Activated CD8-positive, alpha-beta memory T cell treated with anti-CD3 and anti-CD28 coated beads, Interleukin-2, amount 50 U/mL, for 1 hour (primary cell): ENCODE results near the gene SETBP1.
"Not testable (repeated sequence)": the region's sequence is repeated elsewhere in the genome, so short reads cannot be mapped to it uniquely, and the experiment has no call there.

Experiments
- DNase-seq: peaks from one replicate; pipeline ENCODE4 v3.0.0-alpha.2; 2020; ENCODE audit errors: extremely low read depth

SETBP1 gene

DNA sequence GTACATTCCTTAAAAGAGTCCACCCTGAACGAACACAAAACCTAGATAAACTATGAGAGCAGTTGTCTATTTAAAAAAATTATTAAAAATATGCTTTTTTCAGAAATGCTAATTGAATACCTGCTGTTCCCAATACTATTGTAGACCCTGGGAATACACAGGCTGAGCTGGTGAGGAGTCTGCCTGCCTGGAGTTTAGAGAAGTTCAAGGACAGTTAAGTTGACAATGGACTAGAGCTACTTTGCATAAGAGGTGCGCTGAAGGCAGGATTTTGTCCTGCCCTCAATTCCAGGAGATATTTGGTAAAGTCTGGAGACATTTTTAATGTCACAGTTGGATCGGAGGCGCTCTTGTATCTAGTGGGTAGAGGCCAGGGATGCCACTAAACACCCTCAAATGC, 110.2 kb downstream of the SETBP1 start:
- DNase-seq = no peak

DNA sequence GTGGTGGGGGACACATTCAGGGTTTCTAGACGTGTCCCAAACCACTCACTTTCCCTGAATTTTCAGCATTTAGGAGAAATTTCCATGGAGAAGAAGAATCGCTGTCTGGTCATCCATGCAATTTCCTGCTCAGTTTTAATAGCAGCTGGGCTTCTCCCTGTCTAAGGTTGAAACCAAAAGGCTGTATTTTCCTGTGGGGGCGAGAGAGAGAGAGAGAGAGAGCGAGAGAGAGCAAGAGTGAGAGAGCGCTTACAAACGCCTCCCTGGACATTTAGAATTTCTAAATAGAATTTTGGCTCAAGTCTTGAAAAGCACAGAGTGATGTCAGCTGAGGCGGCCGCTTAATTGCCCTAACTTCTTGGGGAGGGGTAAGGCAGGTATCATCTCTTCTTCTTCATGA, 110.8 kb downstream of the SETBP1 start:
- no peak for DNase-seq

DNA sequence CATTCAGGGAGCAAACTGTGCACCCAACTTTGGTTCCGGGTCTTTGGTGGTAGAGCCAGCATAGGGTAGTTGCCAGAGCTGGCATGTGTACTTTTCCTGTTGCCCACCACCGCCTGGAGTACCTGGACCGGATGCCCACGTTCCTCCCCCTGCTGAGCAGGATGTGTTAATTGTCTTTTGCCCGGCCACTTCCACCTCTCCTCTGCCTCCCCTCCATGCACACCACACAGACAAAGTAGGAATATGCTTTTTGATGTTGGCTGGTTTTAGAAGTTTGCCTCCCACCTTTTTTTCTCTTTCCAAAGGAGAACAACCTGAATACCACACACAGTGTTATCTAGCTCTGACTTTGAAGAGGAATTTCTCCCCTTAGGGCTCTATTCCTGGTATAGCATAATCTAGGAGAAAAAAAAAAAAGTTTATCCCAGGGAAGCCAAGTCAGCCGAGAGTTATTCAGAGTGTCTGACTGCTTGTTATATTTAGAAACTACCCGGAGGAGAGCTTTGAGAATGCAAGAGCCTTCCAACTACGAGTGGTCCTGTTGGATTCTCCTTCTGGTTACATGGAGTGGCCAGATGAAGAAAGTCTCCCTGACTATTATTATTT, 111.9 kb downstream of the SETBP1 start:
- DNase-seq = no peak

GRCh38 chr18:44793194-44793593, 112.5 kb downstream of the SETBP1 start:
- no peak for DNase-seq

GRCh38 chr18:44793685-44794084, 113.0 kb downstream of the SETBP1 start:
- DNase-seq = no peak

DNA sequence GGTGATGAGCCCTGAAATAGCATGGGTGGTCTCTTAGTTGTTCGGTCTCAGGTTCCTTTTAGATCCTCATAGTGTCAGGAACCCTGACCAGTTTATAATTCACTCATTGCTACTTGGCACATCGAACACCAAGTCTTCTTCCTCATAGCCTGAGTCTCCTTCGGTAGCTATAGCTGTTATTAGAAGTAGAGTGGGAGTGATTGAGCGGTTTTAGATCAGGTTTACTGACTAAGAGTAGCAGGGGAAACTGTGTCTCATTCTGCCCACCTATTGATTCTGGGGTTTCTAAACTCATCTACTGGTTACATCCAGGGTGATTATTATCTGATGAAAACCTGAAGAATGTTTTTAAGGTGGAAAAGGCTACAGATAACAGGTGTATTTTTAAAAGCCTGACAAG, 114.6 kb downstream of the SETBP1 start:
- no peak for DNase-seq

DNA sequence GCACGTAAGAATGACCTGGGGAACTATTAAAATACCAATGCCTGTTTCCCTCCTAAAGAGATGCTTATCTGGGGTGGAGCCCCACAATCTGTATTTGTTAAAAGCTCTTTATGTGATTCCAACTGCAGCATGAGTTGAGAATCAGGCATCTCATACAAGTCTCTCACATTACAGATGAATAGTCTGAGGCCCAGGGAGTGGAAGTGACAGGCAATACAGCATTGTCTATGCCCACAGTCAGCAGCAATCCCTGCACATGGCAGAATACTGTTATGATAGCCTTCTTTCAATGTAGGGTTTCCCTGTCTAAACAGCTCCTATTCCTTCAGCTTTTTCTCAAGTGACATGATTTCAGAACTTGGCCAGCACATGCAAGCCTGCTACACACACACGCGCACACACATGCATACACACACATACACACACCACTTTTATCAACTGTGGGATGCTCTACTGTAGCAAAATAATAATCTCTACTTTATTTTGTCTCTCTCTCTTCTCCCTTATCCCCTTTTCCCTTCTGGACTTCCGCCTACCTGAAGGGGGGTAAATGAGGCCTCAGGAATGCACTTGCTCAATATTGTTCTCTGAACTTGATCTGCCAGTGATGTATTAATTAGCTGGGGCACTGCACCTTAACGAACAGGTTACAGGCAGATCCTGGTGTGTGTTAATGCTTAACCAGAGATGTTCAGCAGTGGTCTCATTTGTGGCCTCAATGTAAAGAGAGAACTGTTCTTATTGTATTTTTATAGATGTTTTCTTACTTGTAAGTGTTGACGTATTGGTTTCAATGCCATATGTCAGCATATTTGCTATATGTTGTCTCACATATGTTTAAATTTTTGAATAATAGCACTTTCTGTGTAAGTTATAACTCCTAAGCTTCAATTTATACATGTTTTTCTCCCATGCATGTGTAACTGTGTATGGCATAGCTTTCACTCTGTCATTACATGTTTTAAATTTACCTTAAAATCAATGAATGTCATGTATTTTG, 116.0 kb downstream of the SETBP1 start:
- no peak for DNase-seq

- no peak for DNase-seq
Measured at GRCh38 chr18:44798433-44799048, 117.9 kb downstream of the SETBP1 start.

- DNase-seq = no peak
Measured at GRCh38 chr18:44799382-44799906, 118.8 kb downstream of the SETBP1 start.

GRCh38 chr18:44799907-44800421, 119.3 kb downstream of the SETBP1 start:
- DNase-seq = no peak

DNA sequence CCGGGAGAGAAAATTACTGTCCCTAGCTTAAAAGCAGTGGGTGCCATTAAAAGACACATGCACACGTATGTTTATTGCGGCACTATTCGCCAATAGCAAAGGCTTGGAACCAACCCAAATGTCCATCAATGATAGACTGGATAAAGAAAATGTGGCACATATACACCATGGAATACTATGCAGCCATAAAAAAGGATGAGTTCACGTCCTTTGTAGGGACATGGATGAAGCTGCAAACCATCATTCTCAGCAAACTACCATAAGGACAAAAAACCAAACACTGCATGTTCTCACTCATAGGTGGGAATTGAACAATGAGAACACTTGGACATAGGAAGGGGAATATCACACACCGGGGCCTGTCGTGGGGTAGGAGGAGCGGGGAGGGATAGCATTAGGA, 120.1 kb downstream of the SETBP1 start:
- not testable (repeated sequence) for DNase-seq

DNA sequence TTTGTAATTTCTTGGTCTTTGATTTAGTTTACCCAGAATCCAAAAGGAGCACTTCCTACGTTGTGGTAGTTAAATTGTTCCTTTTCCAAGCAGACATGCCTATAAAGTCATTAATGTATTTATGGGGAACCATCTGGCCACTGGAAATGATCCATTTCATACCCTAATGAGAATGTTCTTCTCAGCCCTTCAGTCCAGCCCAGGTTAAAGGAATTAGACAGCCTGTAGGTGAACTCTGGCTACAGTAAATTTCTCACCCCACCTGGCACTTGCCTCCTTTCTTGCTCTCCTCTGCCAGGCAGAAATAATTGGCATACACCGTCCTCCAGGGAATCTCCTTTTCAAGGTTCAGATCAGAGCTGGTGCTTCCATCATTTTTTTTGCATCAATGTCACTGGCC, 121.1 kb downstream of the SETBP1 start:
- no peak for DNase-seq

GRCh38 chr18:44802508-44802907, 121.8 kb downstream of the SETBP1 start:
- DNase-seq = no peak

- no peak for DNase-seq
Measured at GRCh38 chr18:44803019-44803650, 122.4 kb downstream of the SETBP1 start.

DNA sequence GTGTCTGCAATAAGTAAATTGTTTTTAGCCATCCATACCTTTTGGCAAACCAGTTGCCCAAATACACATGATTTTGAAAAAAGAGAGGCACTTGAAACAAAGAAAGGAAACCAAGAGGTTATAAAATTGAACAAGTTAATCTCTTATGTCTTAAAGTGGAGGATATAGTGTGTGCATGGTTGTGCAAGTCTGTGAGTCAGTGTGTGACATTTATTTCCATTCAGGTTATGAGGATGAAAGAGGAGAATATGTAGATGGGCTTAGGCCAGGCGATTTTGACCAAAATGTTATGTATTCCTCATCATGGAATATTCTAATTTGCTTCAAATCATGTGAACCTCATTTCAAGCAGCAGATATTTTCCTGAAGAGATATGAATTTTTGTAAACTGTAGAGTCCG, 123.3 kb downstream of the SETBP1 start:
- no peak for DNase-seq

GRCh38 chr18:44805176-44805575, 124.5 kb downstream of the SETBP1 start:
- DNase-seq = no peak

GRCh38 chr18:44805643-44806042, 125.0 kb downstream of the SETBP1 start:
- DNase-seq = no peak

DNA sequence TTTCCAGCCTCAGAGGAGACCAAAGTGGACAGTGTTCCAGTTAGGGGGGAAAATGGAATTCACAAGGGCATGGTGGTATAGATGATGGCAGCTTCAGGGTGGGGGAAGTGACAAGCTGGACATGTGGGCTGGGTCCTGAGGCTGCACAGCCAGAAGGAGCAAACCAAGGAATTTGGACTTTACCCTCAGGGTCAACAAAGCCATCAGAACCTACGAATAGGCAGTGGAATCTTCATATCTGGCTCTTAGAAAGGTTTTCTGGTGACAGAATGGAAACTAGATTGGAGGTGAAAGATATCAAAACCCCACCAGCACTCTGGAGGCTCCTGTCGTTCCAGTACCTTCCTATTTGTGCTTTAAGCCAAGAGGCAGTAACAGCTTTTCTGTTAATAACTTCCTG, 127.1 kb downstream of the SETBP1 start:
- no peak for DNase-seq

DNA sequence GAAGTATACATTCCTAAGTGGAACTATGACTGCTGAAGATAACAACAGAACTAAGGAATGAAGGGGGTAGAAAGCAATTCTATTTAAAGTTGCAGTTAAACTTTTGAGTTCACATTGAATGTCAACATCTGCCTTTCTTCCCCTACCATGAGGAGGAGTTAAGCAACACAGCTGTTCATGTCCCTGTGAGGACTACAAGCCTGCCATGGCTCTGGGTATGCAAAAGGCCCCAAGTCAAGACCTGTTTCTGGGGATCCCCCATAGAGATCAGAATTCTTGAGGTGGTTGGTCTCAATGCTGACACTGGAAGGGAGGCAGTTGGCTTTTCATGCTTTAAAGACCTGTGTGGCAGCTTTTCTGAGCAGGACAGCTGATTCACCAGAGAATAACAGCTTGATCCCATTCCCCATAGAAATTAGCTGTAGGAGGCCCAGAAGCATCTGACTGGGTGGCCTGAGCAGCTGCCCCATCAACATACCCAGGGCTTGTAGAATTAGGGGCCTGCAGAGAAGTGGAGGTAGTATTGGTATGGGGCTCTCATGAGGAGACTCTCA, 131.0 kb downstream of the SETBP1 start:
- DNase-seq = no peak

GRCh38 chr18:44812426-44812825, 131.7 kb downstream of the SETBP1 start:
- no peak for DNase-seq

DNA sequence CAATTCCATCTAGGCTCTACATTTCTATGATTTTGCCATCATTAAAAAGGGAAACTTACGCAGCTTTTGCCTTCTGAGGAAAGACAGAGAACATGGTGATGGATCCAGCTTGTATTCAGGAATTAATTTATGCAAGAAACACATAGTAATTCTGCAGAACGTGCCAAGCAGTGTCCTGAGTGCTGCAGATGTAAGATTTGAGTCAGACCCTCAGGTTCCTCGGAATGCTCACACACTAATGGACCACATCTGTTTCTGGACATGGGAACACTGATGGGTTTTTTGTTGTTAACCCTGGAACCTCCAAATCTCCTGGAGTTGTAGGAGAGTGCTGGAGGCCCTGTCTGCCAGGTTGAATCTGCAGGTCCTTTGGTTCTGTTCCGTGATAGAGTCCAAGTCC, 132.9 kb downstream of the SETBP1 start:
- no peak for DNase-seq
